Measurements from ENCODE around the gene RIN3.

RIN3 gene

DNA sequence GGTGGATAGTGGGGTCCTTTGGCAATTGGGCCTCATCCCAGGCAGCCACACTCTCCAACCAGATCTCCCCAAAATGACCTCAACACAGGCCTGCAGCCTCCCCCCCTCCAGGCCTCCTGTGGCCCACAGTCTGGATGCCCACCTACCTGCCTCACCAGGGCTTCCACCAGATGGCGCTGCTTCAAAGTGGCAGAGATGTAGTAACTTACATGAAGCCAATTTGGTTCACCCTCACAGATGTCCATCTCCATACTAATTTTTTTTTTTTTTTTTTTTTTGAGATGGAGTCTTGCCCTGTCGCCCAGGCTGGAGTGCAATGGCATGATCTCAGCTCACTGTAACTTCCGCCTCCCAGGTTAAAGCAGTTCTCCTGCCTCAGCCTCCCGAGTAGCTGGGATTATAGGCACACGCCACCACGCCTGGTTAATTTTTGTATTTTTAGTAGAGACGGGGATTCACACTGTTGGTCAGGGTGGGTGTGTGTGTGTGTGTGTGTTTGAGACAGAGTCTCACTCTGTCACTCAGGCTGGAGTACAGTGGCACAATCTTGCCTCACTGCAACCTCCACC lies 201.2 kb downstream of the RIN3 start:
- peak; percentile 74 for DNase-seq (ENCODE audit: low spot score)

DNA sequence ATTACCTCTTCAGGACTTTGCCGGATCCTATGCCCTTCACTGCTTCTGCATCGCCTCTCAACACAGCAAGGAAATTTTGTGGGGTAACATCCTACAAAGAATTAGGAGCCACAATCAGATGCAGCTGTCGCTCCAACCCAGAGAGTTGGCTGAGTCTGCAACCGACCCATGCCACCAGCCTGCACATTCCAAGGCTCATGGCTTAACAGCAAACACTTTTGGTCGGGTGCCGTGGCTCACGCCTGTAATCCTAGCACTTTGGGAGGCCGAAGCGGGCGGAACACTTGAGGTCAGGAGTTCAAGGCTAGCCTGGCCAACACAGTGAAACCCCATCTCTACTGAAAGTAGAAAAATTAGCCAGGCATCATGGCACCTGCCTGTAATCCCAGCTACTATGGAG lies 202.6 kb downstream of the RIN3 start:
- DNase-seq (ENCODE audit: low spot score): no peak

DNA sequence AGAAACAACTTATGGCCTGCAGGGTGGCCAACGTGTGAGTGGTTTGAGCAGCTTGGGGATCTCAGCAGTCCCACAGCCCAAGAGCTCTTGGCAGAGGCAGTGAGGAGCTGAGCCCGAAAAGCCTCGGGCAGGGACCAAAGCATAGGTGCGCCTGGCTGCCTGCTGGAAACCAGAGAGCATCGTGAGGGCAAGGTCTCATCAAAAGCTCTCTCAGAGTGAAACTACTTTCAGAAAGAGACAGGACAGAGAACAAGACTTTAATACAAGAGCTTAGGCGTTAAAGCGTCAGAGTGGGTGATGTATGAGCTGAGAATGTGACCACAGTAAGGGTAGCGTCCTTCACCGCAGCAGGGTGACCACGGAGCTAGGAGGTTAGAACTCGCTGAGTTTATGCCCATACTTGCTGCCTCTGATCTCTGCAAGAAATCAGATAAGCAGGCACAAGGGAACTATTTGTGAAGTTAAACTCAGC lies 204.0 kb downstream of the RIN3 start:
- no peak for DNase-seq (ENCODE audit: low spot score)

DNA sequence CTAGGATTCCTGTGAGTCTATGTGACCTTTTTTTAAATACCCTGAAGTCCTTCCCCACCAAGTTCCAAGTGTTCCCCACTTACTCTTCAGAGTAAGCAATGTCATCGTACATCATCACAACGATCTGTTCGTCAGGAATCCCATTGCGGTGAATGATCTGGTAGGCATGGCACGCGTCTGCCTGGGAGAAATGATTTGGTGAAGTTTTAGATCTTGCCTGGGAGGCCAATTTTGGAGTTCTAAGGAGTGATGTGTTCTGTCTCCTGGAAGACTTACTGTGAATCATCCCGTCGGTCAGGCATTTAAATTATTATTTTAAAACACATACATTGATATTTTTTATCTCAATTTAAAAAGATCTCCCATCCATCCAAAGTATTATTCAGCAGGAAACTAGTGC lies 205.1 kb downstream of the RIN3 start:
- no peak for DNase-seq (ENCODE audit: low spot score)

GRCh38 chr14:92719421-92719820 lies 205.8 kb downstream of the RIN3 start:
- no peak for DNase-seq (ENCODE audit: low spot score)

GRCh38 chr14:92719890-92720323 lies 206.3 kb downstream of the RIN3 start:
- DNase-seq (ENCODE audit: low spot score): no peak

DNA sequence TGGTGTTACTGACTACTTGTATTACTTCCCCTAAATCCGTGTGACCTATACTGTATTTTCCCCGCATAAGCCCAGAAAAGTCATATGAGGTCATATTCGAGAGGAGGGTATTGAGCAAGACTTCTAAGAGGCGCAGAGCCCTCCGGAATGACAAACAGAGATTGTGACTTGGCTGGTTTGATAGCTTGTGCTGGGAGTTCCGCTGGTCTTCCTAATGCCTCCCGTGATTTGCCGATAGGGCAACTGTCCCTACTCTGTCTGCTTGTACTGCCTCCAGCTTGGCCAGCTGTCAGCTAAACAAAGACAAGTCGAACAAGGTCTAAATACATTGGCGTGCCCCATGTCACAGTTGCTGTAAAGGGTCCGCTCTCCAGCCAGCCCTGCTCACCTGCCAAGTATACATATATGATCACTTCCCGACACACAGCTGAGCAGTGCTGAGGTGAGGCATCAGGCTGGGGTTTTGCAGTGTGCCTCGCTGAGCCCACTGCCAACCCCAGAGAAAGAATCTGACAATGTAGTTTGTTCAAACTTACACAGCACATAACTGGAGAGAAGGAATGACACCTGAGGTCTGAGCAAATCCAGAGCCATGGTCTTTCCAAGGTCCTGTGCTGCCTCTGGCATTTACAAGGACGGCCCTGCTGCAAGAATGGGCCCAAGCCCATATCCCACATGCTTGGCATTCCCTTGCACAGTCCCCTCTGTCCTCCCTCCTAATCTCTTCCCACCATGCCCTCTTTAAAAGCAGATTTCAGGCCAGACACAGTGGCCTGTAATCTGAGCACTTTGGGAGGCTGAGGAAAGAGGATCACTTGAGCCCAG lies 211.1 kb downstream of the RIN3 start:
- no peak for DNase-seq (ENCODE audit: low spot score)

GRCh38 chr14:92726135-92726932 lies 212.8 kb downstream of the RIN3 start:
- peak; percentile 80 for DNase-seq (ENCODE audit: low spot score)

DNA sequence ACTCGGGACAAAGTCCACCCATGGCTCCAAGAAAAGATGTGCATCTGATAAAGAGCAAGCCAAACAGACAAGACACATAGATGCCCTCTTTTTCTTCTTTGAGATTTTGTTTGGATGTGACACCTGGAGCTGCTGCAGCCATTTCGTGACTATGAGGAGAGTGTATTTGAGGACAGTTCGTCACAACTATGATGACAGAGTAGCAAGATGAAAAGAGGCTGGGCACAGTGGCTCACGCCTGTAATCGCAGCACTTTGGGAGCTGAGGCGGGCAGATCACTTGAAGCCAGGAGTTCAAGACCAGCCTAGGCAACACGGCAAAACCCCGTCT lies 213.3 kb downstream of the RIN3 start:
- DNase-seq (ENCODE audit: low spot score): no peak

DNA sequence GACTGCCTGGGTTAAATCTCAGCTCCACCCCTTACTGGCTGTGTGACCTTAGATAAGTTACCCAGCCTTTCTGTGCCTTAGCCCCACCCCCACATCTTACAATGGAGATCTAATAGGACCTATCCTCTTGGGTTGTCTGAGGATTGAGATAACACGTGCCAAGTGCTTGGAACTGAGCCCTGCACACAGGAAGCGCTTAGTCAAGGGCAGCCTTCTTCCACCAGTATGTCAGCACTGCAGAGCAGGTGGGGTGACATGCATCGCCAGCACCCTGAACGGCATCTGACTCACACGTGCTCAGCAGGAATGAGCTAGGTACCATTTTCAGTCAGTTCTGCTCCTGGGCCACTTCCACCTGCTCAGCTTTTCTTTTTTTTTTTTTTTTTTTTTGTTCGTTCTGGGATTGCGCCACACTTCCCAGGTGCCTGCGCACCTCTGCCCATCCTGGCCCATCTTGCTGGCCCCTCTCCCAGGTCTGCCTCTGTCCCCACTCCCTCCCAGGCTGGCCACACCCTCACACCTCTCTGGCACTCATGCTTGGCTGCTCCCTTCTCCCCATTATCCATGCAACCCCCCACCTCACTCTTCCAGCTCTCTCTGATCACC lies 215.3 kb downstream of the RIN3 start:
- peak; percentile 43 for DNase-seq (ENCODE audit: low spot score)

DNA sequence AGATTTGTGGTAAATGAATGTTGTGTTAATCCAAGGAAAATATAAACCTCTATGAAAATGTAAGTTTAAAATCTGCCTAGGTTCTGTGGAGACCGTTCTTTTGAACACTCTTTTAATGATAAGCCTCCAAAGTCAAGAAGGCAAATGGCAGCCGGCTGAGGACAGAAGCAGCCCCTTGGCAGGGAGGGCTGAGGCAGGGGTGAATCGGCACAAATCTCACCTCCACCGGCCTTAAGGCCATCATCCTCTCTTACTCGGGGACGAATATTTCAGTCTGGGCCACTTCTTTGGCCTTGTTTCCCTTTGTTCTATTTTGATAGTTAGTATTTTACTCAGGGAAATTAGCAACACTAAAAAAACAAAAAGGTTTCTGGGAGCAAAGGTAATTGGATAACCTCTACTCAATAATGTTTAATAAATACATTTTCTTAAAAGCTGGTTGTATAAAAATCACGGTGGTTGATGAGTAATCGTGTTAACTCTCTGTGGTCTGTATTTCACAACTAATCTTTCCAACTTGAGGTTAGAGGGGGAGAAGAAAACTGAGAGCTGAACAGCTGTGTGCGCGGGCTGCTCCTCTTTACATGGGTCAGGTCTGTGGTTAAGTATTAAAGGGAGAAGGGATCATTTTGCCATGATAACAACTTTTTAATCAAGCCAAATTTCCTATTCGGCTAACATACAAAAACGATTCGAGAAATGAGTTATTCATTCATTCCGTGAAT lies 216.2 kb downstream of the RIN3 start:
- DNase-seq (ENCODE audit: low spot score): peak; percentile 82

- DNase-seq (ENCODE audit: low spot score): no peak
Observed at GRCh38 chr14:92731622-92732115, 218.1 kb downstream of the RIN3 start.

DNA sequence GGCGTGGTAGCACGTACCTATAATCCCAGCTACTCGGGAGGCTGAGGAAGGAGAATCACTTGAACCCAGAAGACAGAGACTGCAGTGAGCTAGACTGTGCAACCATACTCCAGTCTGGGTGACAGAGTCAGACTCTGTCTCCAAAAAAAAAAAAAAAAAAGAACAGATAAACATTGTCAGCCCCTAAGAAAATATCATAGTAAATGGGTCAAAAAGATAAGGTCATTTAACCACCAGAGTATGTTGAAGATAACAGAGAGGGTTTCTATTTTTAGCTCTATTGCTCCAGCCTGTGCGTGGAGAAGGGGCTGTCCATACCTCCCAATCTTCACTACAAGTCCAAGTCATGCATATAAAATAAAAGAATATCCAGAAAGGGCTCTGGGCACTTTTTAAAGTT lies 219.4 kb downstream of the RIN3 start:
- DNase-seq (ENCODE audit: low spot score): no peak

DNA sequence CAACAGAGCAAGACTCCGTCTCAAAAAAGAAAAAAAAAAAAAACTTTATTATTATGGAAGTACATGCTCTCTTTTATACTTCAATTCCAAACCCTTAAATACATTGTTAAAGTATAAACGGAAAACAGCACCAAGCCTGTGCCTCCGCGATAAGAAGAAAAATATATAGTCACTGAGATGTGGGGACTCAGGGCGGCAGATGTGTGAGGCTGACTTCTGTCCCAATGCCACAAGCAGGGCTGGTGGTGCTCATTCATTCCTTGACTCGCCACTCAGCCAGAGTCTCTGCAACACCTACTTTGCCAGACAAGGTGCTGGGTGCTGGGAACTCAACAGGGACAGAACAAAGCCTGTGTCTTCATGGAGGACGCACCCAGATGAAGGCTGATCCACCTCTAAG lies 221.0 kb downstream of the RIN3 start:
- no peak for DNase-seq (ENCODE audit: low spot score)

DNA sequence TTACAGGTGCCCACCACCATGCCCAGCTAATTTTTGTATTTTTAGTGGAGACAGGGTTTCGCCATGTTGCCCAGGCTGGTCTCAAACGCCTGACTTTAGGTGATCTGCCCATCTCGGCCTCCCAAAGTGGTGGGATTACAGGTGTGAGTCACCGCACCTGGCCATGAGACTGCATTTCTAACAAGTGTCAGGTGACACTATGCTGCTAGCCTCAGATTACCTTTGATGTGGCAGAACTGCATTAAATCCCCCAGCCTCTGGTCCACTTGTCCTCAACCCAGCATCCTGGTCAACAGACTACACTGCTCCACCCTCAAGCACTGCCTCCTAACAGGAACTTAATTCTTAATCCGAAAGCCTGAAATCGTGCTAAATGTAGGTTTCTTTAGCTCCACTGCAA lies 221.8 kb downstream of the RIN3 start:
- DNase-seq (ENCODE audit: low spot score): peak; percentile 73

GRCh38 chr14:92737206-92737605 lies 223.6 kb downstream of the RIN3 start:
- no peak for DNase-seq (ENCODE audit: low spot score)

GRCh38 chr14:92737619-92738188 lies 224.1 kb downstream of the RIN3 start:
- DNase-seq (ENCODE audit: low spot score): no peak

Measured in SW480 (cell line).